ENCODE measurements around the gene NPAS3. TPM values are rescaled to one million over a fixed set of nuclear protein-coding genes. Genes with fewer than 3 reads are reported as not detected.

The NPAS3 gene
- total RNA-seq, 2 experiments from 2014 or later, result not detected

DNA sequence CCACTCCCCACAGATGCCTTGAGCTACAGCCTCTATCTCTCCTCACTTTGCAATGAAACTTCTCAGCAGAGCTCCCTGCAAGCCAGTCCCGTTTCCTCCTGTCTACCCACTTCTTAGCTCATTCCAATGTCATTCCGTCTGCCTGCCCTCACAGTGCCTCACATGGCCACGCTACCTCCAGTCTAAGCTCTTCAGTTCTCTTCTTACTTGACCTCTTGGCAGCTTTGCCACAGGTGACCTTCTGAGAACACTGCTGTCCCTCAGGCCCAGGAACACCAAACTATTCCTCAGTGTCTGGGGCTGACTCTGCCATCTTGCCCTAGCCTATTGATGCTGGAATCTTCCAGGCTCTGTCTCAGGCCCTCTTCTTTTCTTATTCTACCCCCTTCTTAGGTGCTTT, 902.1 kb downstream of the NPAS3 start:
- intact Hi-C loops (cut with micrococcal nuclease; ENCODE audit: unreplicated experiment), result loop anchor here (10.0 kb wide), 2 partner anchors 384 to 464 kb away; no protein-coding TSS in a partner anchor
- H3K9me3 ChIP-seq (ENCODE audit: low read length), result no peaks in the 10 kb centered on the region
- H3K36me3 ChIP-seq (ENCODE audit: insufficient read depth, low read length), result no peaks in the 10 kb centered on the region
- TF ChIP-seq CTCF (conservative IDR thresholded peaks at IDR 0.05; ENCODE audit: low read length) (no peak), EZH2phosphoT487 (IDR thresholded peaks at IDR 0.05; ENCODE audit: borderline replicate concordance, low read depth, low read length) (no peak)
- CTCF ChIA-PET (ENCODE audit: unreplicated experiment), result interaction anchor here (0.7 kb wide), 1 partner anchor 11 kb away, joined by 3 read pairs; no protein-coding TSS in a partner anchor
- no peaks in the 10 kb centered on the region for H3K9me2 ChIP-seq (ENCODE audit: insufficient read depth, low read length)
- H3K4me1 ChIP-seq (ENCODE audit: insufficient read depth, low read length, poor library complexity, severe bottlenecking), result no peaks in the 10 kb centered on the region
- no peak for DNase-seq (ENCODE audit: low spot score)
- no peaks in the 10 kb centered on the region for H3K79me2 ChIP-seq (ENCODE audit: insufficient read depth, low read depth, low read length)
- H3K4me2 ChIP-seq (ENCODE audit: low read length), result no peak overlapping the region
- H2AFZ ChIP-seq (ENCODE audit: low read length), result no peak overlapping the region
- H3K4me3 ChIP-seq (ENCODE audit: low read depth, low read length, poor library complexity, severe bottlenecking), result no peak overlapping the region
- POLR2A ChIA-PET, result interaction anchor here (0.7 kb wide), 1 partner anchor 641 kb away, joined by 3 read pairs; no protein-coding TSS in a partner anchor
- no TSS peak for BruUV-seq (replicated peaks)
- no peak overlapping the region for H3K27ac ChIP-seq (ENCODE audit: low read depth, low read length, poor library complexity, severe bottlenecking)
- no peaks in the 10 kb centered on the region for H4K20me1 ChIP-seq (ENCODE audit: insufficient read depth, low read length)

GRCh38 chr14:33842299-33842698, 903.6 kb downstream of the NPAS3 start:
- Histone ChIP-seq H3K4me2 (ENCODE audit: low read length) (no peak overlapping the region), H3K4me1 (ENCODE audit: insufficient read depth, low read length, poor library complexity, severe bottlenecking) (no peaks in the 10 kb centered on the region), H3K9me2 (ENCODE audit: insufficient read depth, low read length) (no peaks in the 10 kb centered on the region), H3K79me2 (ENCODE audit: insufficient read depth, low read depth, low read length) (no peaks in the 10 kb centered on the region), H2AFZ (ENCODE audit: low read length) (no peak overlapping the region), H3K36me3 (ENCODE audit: insufficient read depth, low read length) (no peaks in the 10 kb centered on the region), H4K20me1 (ENCODE audit: insufficient read depth, low read length) (no peaks in the 10 kb centered on the region), H3K9me3 (ENCODE audit: low read length) (no peaks in the 10 kb centered on the region), H3K27ac (ENCODE audit: low read depth, low read length, poor library complexity, severe bottlenecking) (no peak overlapping the region), H3K4me3 (ENCODE audit: low read depth, low read length, poor library complexity, severe bottlenecking) (no peak overlapping the region)
- ChIA-PET CTCF (ENCODE audit: unreplicated experiment) (interaction anchor here (0.6 kb wide), 2 partner anchors 970 to 1266 kb away, joined by 3 read pairs; no protein-coding TSS in a partner anchor), POLR2A (interaction anchor here (0.6 kb wide), 1 partner anchor 58 kb away, joined by 3 read pairs; no protein-coding TSS in a partner anchor)
- TF ChIP-seq EZH2phosphoT487 (IDR thresholded peaks at IDR 0.05; ENCODE audit: borderline replicate concordance, low read depth, low read length) (no peak), CTCF (conservative IDR thresholded peaks at IDR 0.05; ENCODE audit: low read length) (no peak)
- BruUV-seq (replicated peaks), result no TSS peak
- DNase-seq (ENCODE audit: low spot score), result no peak
- intact Hi-C loops (cut with micrococcal nuclease; ENCODE audit: unreplicated experiment), result loop anchor here (10.0 kb wide), 2 partner anchors 383 to 463 kb away; no protein-coding TSS in a partner anchor

DNA sequence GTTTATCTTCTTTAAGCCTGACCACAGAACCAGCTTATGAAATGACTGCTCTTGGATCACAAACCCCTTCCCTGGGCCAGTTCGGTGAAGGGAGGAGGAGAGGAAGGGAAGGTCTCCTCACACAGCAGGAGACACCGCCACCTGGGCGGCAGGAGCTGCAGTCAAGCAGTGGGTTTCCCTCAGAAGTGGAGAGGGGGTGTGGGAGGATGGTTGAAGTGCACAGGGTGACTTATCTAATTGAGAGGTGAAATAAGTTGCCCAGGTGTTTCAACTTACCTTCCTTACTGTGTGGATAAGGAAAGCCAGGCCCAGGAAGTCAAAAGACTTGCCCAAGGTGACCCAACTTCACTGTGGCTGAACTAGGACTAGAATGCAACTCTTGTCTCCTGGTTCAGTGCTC, 905.4 kb downstream of the NPAS3 start:
- BruUV-seq (replicated peaks), result no TSS peak
- Histone ChIP-seq H3K4me1 (ENCODE audit: insufficient read depth, low read length, poor library complexity, severe bottlenecking) (no peaks in the 10 kb centered on the region), H3K4me3 (ENCODE audit: low read depth, low read length, poor library complexity, severe bottlenecking) (no peak overlapping the region), H3K4me2 (ENCODE audit: low read length) (no peak overlapping the region), H3K27ac (ENCODE audit: low read depth, low read length, poor library complexity, severe bottlenecking) (no peak overlapping the region), H3K9me3 (ENCODE audit: low read length) (no peaks in the 10 kb centered on the region), H3K36me3 (ENCODE audit: insufficient read depth, low read length) (no peaks in the 10 kb centered on the region), H3K79me2 (ENCODE audit: insufficient read depth, low read depth, low read length) (no peaks in the 10 kb centered on the region), H4K20me1 (ENCODE audit: insufficient read depth, low read length) (no peaks in the 10 kb centered on the region), H3K9me2 (ENCODE audit: insufficient read depth, low read length) (no peaks in the 10 kb centered on the region), H2AFZ (ENCODE audit: low read length) (no peak overlapping the region)
- ChIA-PET POLR2A (no interaction called here), CTCF (ENCODE audit: unreplicated experiment) (no interaction called here)
- TF ChIP-seq EZH2phosphoT487 (IDR thresholded peaks at IDR 0.05; ENCODE audit: borderline replicate concordance, low read depth, low read length), result no peak
- TF ChIP-seq CTCF (conservative IDR thresholded peaks at IDR 0.05; ENCODE audit: low read length), result no peak
- intact Hi-C loops (cut with micrococcal nuclease; ENCODE audit: unreplicated experiment), result loop anchor here (10.0 kb wide), 2 partner anchors 381 to 461 kb away; no protein-coding TSS in a partner anchor
- no peak for DNase-seq (ENCODE audit: low spot score)
